Stimulated activated CD8-positive, alpha-beta memory T cell treated with anti-CD3 and anti-CD28 coated beads, Interleukin-7, amount 100 ng/mL, for 48 hours (primary cell): Measurements from ENCODE around the gene ESPNL.

Experiments used
- DNase-seq, 2 donors: peaks; one replicate each; pipeline ENCODE4 v3.0.0-alpha.2; 2020; ENCODE audit warnings: low read depth in 1 of 2; ENCODE audit errors: extremely low read depth in 1 of 2

The ESPNL gene

DNA sequence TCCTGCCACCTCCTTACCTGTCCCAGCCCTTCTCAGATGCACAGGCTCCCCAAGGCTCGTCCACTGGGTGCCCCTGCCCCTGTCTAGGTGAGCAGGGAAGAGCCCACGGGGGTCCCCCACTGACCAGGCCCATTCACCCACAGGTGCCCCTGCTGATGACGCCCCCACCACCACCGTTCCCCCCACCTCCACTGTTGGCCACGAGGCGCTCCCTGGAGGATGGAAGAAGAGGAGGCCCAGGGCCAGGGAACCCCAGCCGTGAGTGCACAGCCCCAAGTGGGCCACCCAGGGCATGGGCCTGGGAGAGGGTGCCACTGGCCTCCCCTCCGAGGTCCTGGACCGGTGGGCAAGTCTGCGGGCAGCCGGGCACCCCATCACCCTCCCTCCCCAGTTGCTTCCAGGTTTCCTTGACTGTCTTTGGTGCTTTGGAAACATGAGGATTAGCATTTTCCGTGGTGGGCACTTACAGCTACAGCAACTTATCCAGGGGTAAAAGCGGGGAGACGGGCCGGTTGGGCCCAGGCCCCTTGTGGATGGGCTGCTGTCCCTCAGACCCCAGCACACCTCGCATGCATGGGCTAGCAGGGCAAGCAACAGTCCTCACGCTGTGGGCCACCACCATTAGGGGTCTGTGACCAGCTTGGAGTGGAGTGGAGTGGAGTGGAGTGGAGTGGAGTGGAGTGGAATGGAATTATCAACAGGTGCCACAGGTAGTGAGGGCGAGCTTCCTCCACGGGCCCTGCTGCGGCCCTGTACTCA is 25.2 kb downstream of the ESPNL start:
- no peak for DNase-seq

DNA sequence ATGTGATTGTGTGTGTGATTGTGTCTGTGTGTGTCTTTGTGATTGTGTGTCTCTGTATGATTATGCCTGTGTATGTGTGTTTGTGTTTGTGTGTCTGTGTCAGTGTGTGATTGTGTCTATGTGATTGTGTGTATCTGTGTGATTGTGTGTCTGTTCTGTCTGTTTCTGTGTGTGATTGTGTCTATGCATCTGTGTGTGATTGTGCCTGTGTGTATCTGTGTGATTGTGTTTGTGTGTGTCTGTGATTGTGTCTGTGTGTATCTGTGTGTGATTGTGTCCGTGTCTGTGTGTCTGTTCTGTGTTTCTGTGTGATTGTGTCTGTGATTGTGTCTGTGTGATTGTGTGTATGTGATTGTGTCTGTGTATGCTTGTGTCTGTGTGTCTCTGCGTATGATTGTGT is 26.2 kb downstream of the ESPNL start:
- DNase-seq = no peak

GRCh38 chr2:238126775-238127164 is 26.6 kb downstream of the ESPNL start:
- DNase-seq = no peak

GRCh38 chr2:238127165-238128060 is 27.3 kb downstream of the ESPNL start:
- DNase-seq = no peak

DNA sequence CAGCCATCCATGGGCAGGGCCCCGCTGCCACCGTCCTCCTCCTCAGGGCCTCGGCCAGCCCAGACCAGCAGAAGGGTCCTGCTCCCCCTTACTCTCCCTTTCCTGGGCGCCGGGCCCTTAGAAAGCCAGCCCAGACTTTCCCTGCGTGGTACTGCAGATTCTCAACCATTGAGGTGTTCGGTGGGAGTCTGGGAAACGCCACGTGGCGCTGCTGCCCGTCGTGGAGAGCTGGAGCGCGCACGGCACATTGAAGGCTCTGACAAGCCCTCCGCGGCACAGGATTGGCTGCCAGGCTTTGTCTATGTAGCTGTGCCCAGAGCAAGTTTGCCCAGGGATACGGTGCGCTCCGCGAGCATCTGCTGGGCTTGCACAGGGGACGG is 27.9 kb downstream of the ESPNL start:
- DNase-seq = no peak

DNA sequence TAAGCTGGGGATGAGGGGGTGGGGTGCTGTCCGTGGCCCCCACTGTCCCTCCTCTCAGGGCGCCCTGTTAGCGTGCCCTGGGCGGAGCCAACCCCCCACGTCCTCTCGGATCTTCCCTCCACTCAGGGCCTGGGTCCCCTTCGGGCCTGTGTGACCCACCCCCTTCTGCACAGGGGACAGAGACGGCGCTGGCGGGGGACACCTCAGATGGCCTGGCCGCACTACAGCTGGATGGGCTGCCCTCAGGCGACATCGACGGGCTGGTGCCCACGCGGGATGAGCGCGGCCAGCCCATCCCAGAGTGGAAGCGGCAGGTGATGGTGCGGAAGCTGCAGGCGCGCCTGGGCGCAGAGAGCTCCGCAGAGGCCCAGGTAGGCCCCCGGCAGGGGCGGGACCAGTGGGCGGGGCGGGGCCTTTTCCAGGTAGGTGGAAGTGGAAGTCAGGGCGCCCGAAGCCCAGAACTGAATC is 28.4 kb downstream of the ESPNL start:
- DNase-seq = no peak

- no peak for DNase-seq
These were observed 29.2 kb downstream of the ESPNL start for GRCh38 chr2:238129166-238130010.

GRCh38 chr2:238130111-238130695 is 30.1 kb downstream of the ESPNL start:
- no peak for DNase-seq

GRCh38 chr2:238130696-238131628 is 30.8 kb downstream of the ESPNL start:
- no peak for DNase-seq

DNA sequence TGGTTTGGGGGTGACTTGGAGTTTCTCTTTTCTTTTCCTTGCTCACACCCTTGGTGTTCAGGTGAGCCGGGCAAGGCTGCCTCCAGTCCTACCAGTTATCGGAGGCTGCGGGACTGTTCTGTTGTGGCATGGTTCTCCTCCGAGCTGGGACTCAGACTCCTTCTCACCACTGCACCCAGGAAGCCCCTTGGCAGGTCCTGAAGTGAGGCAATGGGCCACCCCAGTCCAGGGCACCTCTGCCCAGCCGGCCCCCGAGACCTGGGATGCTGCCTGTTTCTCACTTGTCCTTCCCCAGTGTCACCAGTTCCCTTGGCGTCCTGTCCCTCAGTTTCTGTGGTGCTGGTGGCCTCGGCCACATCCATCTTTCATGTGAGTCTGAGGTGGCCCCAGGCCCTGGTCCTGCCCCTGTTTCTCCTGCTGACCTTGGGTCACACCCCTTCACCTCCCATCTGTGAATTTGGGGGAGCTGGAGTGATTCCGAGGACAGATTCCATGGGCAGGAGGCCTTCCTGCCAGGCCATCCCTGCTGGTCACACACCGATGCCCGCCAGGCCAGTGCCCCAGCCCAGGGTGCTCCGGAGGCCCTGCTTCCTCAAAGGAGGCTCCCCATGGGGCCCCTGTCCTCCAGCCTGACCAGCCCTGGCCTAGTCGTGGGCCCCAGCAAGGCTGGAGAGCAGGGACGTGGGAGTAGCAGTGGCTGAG is 31.8 kb downstream of the ESPNL start:
- no peak for DNase-seq

GRCh38 chr2:238132463-238133450 is 32.6 kb downstream of the ESPNL start:
- DNase-seq = no peak

- no peak for DNase-seq
These were observed 33.6 kb downstream of the ESPNL start for GRCh38 chr2:238133499-238134392.

DNA sequence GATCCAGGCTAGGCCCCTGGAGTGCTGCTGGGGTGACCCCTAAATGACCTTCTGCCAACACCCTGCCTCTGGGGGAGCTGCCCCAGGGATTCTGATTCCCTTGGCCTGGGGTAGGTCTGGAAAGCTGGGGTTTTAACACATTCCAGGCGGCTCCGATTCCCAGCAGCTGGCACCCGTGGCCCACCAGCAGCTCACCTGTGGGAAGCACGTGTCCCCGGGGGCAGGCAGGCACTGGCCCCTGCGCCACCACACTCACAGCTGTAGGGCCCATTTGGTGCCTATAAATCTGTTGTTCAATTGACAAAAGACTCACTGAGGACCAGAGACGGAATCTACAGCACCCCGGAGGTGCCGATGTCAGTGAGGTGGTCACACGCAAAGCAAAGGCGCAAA is 34.2 kb downstream of the ESPNL start:
- no peak for DNase-seq

DNA sequence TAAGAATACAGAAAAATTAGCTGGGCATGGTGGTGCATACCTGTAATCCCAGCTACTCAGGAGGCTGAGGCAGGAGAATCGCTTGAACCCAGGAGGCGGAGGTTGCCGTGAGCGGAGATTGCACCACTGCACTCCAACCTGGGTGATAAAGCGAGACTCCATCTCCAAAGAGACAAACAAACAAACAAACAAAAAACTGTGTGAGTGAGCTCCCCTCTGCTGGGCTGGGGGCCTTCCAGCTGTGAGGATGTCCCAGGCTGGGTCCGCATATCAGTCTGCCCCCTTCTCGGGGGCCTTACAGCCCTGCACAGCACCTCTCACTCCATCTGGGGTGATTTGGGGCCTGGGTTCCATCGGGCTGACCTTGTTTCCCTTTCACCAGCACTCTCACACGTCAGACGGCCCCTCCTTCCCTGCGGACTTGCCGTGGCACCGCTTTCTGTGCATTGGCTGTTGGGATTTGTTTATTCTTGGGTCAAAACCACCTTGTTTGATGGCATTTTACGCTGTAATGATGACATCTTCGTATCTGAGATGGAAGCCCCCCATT is 35.5 kb downstream of the ESPNL start:
- no peak for DNase-seq

GRCh38 chr2:238136820-238137537 is 36.8 kb downstream of the ESPNL start:
- DNase-seq = no peak

- DNase-seq = no peak
These were observed 37.7 kb downstream of the ESPNL start for GRCh38 chr2:238137885-238138284.
